Left hindlimb (tissue), 1 donor: Measurements from ENCODE around the gene RALGPS1.
A peak's percentile ranks its signal among the peaks of the same experiment; 100 is the strongest.

Source experiments
- DNase-seq: peaks from one replicate; pipeline ENCODE4 v3.0.0-alpha.2; 2018

The RALGPS1 gene

DNA sequence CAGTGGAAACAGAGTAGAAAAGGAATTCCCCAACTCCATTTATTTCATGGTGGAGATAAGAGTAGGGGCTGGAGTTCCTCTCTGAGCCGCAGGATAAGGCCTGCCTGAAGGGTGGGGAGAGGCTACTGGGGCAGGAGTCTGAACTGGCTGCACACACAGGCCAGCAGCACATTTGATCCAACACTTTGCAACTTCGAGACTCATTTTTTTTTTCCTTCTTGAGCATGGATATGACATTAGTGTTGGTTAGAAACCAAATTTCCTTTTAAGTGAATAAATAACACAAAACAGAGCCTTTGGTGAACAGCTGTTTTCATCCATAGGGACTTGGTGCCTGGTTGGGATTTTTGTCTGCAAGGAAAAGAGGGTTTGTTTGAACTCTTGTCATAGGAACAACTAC, 76.6 kb downstream of the RALGPS1 start:
- no peak for DNase-seq

DNA sequence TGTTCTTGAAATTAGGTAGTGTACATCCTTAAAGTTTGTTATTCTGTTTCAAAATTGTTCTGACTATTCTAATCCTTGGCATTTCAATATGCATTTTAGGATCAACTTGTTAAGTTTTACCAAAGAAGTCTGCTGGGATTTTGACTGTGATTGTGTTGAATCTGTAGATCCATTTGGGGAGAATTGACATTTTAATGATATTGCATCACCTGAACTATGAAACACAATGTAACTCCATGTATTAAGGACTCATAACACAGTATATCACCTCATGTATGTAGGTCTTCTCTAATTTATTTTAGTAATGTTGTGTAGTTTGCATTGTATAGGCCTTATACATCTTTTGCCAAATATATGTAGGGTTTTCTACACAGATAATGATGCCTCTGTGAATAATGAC, 77.8 kb downstream of the RALGPS1 start:
- DNase-seq: no peak

DNA sequence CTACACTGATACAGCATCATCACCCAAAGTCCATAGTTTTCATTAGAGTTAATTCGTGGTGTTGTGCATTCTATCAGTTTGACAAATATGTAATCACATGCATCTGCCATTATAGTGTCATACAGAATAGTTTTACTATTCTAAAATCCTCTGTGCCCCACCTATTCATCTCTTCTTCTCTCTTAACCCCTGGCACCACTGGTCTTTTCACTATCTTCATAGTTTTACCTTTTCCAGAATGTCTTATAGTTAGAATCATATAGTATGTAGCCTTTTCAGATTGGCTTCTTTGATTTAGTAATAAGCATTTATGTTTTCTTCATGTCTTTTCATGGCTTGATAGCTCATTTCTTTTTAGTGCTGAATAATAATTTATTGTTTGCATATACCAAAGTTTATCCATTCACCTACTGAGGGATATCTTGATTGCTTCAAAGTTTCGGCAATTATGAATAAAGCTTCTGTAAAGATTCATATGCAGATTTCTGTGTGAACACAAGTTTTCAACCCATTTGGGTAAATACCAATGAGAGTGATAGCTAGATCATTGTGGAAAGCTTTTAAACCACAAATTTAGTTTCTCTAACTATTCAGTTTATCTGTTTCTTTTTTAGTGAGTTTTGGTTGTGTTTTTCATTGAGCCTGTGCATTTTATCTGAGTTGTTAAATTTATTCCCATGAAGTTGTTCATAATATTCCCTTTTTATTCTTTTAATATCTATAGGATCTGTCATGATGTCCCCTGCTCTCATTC, 84.9 kb downstream of the RALGPS1 start:
- DNase-seq: no peak

DNA sequence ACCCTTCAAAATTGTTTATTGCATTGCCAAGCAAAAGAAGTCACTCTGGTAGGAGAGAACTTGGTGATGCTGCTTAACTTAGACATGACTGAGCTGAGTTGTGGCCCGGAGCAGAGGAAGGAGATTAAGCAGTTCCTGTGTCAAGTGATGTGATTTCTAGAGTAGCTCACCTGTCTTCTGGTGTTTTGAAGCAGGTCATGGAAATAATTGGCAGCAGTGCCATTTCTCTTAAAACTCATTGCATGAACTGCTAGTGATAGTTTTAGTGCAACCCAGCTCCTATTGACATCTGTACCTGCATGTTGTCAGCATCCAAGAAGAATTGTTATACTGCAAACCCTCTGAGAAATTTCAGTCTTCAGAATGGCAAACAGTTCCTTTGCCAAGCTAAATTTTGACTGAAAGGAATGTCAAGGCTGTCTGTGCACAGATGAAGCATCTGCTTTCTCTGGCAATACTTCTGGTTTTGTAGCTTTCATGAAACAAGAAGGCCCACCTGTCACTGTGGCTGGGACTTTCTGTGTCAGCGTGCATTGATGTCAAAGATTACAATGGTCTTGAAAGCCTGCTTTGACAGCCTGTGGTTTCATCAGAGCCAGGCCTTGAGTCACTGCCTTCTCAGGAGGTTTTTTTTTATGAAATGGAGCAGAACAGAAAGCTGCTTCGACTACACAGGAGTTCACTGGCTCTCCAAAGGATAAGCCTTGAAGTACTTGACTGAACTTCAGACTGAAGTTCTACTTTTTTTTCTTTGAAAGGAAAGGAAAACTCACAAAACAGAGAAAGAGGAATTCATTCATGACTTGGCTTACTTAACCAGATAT, 90.6 kb downstream of the RALGPS1 start:
- DNase-seq: no peak

DNA sequence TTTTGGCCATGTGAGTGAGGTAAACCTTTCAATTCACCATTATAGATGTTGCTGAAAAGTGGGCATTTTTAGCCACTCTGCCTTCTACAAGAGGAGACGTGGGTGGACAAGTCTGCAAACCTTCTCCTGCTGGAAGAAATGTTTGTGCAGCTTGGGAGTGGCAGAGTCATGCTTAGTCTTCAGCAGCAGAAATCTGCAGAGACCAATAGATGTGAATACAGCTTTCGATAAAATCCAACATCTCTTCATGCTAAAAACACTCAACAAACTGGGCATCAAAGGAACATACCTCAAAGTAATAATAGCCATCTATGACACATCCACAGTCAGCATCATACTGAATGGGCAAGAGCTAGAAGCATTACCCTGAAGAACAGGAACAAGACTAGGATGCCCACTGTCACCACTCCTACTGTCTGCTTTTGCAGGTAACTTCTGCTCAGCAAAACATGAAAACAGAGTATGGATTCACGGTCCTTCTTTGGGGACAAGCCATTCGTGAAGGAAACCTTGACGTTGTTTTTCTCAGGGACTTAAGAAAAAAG, 91.3 kb downstream of the RALGPS1 start:
- DNase-seq: no peak

DNA sequence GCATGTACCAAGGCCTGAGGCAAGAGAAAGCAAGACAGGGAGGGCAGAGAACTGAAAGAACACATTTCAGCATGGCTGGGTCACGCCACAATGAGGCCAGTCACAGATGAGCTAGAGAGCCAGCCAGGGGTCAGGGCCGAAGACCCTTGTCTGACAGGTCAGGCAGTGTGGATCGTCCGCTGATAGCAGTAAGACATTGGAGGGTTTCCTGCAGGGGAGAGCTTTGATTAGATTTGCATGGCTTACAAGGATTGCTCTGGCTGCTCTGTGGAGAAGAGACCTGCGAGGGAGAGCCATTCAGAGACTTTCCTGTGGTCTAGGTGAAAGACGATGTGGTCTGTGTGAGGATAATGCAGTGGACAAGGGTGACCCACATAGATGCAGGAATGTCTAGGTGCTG, 93.1 kb downstream of the RALGPS1 start:
- no peak for DNase-seq

DNA sequence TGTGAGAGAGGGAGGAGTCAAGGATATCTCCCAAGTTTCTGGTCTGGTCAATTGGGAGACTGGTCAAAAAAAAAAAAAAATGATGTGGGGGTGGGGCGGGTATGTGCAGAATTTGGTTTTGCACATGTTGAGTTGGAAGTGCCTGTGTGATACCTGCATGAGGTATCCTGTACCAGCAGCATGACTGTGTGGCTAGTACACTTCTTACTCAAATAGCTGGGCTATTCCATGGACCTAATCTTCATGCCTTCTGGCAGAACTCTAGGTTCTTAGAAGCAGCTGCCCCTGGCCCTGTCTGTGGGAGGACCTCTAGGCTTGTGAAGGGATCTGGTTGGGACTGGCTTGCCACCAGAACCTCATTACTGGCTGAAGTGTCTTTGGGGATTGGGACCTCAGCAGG, 93.5 kb downstream of the RALGPS1 start:
- DNase-seq: no peak

DNA sequence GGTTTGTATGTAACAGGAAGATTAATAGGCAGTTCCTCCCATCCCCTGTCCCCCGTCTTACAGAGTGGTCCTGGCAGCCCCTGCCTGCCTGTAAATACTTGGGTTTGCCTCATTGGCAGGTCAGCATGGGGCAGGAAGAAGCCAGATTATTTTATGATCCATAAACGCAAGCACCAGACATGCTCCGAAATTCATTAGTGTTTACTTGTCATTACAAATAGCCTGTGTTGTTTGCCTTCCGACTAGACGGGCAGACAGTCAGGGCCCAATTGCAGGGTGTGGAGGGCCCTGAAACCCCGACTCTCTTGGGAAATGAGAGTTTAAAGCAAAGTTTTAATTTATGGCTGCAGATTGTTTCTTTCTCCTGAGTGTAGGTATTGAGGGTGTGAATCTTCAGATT, 97.2 kb downstream of the RALGPS1 start:
- peak; percentile 17 for DNase-seq

DNA sequence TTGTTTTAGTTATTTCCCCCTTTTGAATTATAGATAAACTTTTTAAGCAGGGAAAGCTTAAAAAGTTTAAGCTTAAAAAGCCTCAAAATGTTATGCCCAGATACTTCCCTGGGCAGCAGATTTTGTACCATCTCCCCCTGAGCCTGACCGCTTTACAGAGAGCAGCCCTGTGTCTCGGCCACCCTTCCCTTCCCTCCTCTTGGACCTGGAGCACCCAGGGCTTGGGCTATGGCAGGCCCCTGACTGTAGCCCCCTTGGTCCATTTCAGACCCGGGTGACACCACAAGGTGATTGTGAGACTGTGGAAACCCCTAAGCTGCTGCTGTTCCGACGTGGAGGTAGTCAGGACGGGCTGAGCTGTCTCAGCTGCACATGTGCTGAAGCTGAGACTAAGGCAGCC, 97.7 kb downstream of the RALGPS1 start:
- peak; percentile 17 for DNase-seq

DNA sequence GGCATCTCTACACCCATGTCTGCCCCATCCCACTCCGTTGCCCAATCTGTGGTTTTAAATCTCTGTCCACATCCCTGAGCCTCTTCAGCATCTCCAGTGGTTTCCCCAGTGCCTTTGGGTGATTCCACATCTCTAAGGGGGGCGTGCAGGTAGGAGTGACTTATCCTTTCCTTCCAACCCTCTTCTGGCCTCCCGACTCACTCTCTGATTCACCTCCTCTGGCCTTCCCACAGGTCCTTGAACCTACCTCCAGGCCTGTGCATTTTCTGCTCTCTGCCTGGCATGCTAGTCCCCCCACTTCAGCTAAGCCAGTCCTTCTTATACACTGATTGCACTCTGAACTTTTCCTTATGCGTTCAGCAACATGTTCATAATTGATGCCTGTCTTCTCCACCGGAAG, 99.0 kb downstream of the RALGPS1 start:
- peak; percentile 20 for DNase-seq

DNA sequence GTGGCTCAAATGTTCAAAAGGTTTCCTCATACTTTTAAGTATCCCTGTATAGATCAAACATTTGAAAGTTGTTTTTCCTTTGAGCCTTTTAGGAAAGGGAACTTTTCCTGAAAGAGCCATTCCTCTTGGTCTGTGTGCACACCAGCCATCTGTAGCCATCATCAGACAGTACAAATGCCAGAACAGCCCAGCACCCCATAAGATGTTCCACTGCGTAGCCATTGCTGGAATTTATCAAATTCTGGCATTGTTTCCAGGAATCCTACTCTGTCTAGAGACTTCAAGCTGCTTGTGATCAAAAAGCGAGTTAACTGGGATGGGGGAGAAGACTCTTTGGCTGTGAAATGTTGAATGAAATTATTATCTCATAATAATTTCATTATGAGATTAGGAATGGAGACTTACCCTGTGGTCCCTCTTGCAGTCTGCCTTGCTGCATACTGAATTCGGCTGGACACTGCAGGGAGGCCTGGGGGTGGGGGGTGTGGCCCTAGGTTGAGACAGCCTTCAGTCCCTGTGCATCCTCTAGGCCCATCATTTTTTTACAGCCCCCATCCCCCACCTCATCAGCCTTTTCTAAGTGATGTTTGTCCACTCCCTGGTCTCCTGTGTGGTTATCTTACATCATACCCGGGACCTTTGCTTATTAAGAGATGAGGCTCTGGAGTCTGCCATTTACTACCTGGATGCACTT, 99.8 kb downstream of the RALGPS1 start:
- DNase-seq: peak; percentile 48

DNA sequence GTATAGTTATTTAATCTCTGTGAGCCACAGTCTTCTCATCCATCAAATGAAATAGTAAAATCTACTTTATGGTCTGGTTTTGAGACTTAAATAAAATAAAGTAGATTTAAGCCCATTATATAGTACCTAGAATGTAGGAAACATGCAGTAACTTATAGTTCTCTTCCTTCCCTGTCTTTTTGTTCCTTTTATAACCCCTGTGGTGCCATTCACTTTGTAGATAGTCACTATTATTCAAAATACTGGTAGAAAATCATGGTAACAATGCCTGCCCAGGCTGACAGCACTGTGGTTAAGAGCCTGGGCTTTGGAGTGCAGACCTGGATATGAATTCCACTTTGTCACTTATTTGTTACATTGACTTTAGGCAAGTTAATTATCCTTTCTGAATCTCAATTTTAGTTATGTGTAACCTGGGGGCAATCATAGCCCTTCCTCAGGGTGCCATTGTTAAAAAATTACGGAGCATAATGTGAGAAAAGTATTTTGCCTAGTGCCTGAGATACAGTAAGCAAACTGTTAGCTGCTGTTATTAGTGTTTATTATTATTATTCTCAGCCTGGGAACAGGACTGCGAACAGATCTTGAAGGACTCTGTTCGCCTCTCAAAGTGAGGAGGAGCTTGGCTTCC, 100.4 kb downstream of the RALGPS1 start:
- DNase-seq: no peak

DNA sequence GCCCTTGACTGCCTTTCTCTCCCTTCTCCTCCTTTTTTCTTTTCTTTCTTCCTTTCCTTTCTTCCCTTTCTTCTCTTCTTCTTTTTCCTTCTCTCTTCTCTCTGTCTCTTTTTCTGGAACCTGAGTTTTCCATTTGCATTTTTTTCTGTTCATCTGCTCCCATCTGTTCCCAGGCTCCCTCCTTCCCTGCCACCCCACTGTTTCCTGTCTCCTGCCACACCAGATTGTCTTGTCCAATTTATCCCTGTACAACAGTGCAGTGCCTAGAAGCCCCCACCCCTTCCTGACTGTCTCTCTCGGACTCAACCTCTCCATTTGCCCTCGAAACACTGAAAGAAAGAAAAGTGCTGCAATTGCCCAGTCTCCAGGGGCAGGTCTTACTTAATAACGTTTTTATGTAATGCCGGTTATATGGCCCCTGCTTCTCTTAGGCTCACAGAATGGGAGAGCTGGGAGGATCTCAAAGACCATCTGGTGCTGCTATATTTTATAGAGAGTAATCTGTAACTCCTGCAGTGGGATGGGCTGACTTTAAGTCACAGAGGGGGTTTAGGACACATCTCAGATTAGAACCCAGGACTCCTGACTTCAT, 101.4 kb downstream of the RALGPS1 start:
- DNase-seq: peak; percentile 1

DNA sequence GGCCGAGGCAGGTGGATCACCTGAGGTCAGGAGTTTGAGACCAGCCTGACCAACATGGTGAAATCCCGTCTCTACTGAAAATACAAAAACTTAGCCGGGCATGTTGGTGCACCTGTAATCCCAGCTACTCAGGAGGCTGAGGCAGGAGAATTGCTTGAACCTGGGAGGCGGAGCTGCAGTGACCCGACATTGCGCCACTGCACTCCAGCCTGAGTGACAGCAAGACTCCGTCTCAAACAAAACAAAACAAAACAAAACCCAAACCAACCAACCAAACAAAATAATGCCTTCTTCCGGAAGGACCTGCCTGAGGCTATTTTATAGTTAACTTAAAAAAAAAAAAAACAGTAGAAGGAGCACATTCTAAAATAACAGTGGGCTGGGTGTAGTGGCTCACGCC, 103.4 kb downstream of the RALGPS1 start:
- peak; percentile 3 for DNase-seq

DNA sequence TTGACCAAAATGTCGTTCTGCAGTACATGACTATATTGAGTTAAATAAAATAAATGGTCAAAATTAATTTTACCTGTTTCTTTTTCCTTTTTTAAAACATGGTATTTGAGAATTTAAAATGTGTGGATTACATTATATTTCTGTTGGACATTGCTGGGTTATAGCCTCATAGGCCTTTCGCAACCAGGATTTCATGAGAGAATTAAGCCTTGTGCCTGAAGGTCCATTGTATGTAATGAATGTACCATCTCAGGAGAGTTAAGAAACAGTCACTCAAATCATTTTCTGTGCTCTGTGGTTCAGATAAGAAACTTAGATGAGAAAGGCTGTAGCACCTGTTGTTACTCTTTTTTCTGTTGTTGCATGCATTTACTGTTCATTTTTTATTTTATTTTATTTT, 104.4 kb downstream of the RALGPS1 start:
- DNase-seq: no peak

DNA sequence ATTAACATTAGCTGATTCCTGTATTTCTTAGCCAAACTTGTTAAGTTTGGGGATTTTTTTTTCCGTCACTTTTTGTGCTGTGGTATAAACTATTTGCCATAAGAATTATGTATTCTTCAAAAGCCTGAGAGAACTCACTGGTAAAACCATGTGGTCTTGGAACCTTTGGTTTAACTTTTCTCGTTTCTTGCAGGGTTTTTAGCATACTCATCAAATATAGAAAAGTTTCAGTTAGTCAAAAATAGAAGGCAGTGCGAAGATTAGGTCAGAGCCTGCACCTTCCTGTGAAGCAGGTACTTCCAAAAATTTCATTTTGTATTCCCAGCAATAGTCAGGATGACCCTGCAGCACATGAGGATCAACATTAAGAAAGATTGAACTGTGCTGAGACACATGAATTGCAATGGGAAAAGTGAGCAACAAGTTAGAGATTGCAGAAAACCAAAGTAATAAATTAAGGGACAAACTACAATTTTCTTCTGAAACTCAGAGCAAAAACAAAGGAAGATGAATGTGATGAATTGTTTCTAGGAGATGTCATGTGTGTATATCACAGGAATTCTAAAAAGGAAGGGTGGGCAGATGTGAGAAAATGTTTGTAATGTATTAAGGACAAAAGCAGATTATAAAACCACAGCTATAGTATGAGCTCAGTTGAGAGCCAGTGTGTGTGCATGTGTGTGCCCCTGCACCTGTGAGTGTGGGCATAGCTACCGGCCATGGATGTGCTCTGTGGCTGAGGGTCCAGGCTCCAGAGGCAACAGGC, 105.6 kb downstream of the RALGPS1 start:
- DNase-seq: peak; percentile 1

DNA sequence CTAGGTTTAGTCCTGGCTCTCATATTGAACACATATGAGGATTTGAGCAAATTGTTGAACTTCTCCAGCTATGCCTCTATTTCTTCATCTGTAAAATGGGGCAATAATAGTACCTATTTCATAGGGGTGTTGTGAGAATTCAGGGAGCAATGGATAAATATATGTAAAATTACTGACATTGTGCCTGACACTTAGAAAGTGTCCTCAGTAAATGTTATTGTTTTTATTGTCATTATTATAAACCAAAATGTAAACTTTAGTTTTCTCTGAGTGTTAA, 106.2 kb downstream of the RALGPS1 start:
- no peak for DNase-seq

DNA sequence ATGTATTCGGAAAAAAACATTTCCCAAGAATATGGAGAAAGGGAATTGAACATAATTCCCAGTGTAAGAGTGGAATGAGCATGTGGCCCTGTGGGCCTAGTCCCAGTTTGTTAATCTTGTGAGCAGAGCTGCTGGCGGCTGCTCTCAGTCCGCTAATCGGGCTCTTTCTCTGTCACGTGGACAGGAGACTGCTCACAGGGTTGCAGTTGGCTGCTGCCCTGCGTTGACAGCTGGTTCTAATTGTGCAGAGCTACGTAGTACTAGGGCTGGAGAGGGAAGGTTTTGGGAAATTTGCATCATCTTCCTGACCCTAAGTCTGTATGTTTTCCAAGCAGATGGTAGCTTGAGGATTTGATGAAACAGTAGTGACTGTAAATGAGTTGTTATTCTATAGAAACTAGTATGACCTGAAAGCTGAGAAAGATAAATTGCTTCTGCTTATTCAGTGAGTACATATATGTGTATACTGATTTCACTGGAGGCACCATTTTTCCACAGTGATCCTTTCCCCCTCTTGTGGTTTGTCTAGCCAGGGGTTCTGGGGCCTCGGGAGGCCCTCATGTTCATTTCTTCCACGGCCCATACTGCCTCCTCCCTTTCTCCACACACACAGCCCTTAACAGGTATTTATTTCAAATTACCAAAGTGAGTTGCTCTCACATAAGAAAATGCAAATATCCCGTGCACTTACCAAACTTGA, 107.2 kb downstream of the RALGPS1 start:
- peak; percentile 93 for DNase-seq

DNA sequence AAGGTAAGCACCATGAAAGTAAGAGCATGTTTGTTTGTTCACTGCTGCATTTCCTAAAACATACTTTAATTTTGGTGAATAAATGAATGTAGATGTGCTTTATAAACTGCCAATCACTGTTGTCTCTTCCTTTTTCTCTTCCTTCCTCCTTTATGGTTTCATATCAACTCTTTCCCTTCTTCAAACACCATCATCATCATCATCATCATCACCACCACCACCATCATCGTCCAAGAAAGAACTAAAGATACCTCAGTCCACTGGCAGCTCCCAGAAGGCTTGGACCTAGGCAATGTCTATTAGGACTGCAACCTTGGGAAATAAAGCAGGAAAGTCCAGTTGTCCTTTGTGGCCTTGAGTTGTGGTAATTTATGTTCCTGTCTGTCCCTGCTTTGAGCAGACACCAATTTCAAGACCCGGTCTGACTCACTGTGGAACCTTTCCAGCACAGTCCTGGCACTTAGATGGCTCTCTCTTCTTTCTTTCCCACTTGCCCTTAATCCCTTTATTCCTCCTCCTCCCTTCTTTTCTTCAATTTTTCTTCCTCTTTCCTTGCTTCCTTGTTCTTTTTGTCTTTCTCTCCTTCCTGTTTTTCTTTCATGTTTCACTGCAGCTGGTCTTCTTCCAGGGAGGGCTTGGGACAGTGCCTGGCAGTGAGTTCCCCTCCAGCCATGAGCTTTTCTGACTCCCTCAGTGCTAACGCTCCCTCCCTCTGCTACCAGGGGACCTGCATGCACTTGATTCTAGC, 108.5 kb downstream of the RALGPS1 start:
- DNase-seq: no peak

DNA sequence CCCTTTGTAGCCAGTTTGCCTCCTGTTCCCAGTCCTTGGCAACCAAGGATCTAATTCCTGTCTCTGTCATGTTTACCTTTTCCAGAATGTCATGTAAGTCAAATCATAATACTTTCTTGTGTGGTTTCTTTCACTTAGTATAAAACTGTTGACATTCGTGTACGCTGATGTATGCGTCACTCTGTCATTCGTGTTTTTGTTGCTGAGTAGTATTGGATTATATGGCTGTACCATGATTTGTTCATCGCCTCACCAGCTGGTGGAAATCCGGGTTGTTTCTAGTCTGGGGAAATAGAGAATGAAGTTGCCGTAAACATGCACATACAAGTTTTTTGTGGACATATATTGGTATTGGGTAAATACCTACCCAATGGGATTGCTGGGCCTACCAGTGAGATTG, 110.5 kb downstream of the RALGPS1 start:
- no peak for DNase-seq

DNA sequence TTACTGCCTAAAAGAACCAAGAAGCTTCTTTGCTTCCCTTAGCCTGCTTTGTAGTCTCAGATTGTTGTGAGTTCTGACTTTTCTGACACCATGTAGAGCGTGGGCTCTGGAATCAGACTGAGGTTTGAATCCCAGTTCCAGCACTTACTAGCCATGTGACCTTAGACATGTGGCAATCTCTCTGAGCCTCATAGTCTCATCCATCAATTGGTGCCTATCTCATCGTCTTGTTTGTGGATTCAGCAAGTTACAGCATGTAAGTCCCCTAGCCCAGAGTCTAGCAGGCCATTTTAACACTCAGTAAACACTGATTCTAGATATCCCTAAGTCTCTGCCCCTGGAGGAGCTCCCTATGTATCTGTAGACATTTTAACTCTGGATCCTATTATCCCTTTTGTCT, 113.1 kb downstream of the RALGPS1 start:
- DNase-seq: no peak
